Activated CD8-positive, alpha-beta memory T cell treated with anti-CD3 and anti-CD28 coated beads, Interleukin-2, amount 10 ng/mL, durations not matched to agents 7 days and 5 days (primary cell): ENCODE measurements around the gene TMED5. TPM values are rescaled to one million over a fixed set of nuclear protein-coding genes. Genes with fewer than 3 reads are reported as not detected.

ENCODE experiments used
- ATAC-seq: fragments of 150-1000 bp; cut with Tn5 transposase; one replicate; pipeline ENCODE4 v1.10.0; 2021; ENCODE audit warnings: moderate library complexity
- CTCF ChIA-PET: fragments of 350-600 bp; sonication (Branson Sonifier 250); formaldehyde crosslinking; loops from one replicate; lab custom pipeline; 2021; ENCODE audit warnings: antibody characterized with exemption; lab: Charles Lee
- DNase-seq: peaks from one replicate; pipeline ENCODE4 v3.0.0-alpha.2; 2020
- H3K27ac Mint-ChIP-seq: one replicate; pipeline ENCODE4 v1.8.0; 2021; ENCODE audit warnings: mild to moderate bottlenecking, mixed read lengths
- H3K27me3 Mint-ChIP-seq: one replicate; pipeline ENCODE4 v1.8.0; 2021; ENCODE audit warnings: mixed read lengths
- H3K36me3 Mint-ChIP-seq: one replicate; pipeline ENCODE4 v1.8.0; 2021; ENCODE audit warnings: mild to moderate bottlenecking, mixed read lengths
- H3K4me1 Mint-ChIP-seq: one replicate; pipeline ENCODE4 v1.8.0; 2021; ENCODE audit warnings: mixed read lengths
- H3K4me3 Mint-ChIP-seq: one replicate; pipeline ENCODE4 v1.8.0; 2021; ENCODE audit warnings: mild to moderate bottlenecking, moderate library complexity, mixed read lengths
- H3K9me3 Mint-ChIP-seq: one replicate; pipeline ENCODE4 v1.8.0; 2022; ENCODE audit warnings: low read depth, mixed read lengths
- total RNA-seq, 2 experiments: library from RNA; stranded (reverse); gene quantifications; one replicate each; pipeline ENCODE4 v1.2.3, GENCODE V29; 2021

TMED5 gene
- total RNA-seq, 2 experiments from 2014 or later, result 42.9 to 48.2 TPM

DNA sequence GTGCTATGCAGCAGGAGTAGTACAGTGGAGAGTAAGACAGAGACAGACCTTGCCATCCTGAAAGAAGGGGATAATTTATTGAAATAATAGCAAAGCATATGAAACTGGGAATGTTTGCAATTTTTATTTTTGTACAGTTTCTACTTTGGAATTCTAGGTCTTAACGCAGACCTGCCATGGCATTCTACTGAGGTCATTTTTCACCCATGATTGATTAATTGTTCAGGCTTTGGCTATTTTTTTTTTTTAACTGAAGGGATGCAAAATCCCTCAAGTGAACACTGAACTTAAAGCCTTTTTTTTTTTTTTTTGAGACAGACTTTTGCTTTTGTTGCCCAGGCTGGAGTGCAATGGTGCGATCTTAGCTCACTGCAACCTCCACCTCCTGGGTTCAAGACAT lies 74.0 kb downstream of the TMED5 start:
- Mint-ChIP-seq H3K36me3 (peaks cover 66% of the 10 kb centered on the region), H3K4me3 (no peak overlapping the region), H3K27me3 (no peaks in the 10 kb centered on the region), H3K27ac (no peak overlapping the region), H3K4me1 (peaks cover 19% of the 10 kb centered on the region), H3K9me3 (peaks cover 13% of the 10 kb centered on the region)
- ATAC-seq, result no peak
- CTCF ChIA-PET, result no interaction called here
- no peak for DNase-seq

GRCh38 chr1:93102142-93102541 lies 78.1 kb downstream of the TMED5 start:
- ATAC-seq (no peak), DNase-seq (no peak)
- no peak overlapping the region for H3K27ac Mint-ChIP-seq
- peaks cover 7% of the 10 kb centered on the region for H3K9me3 Mint-ChIP-seq
- H3K36me3 Mint-ChIP-seq, result peaks cover 49% of the 10 kb centered on the region
- H3K4me3 Mint-ChIP-seq, result no peak overlapping the region
- no peaks in the 10 kb centered on the region for H3K27me3 Mint-ChIP-seq
- H3K4me1 Mint-ChIP-seq, result peaks cover 13% of the 10 kb centered on the region
- CTCF ChIA-PET, result no interaction called here

Other genes starting within 250 kb of the TMED5 start
- 10 to 100 TPM in 1 of 2 experiments, 1 to 10 TPM in 1; 8.6 to 14.3 TPM for gene DIPK1A, start 219.0 kb downstream of the TMED5 start, total RNA-seq
- gene MTF2, start 101.1 kb downstream of the TMED5 start, total RNA-seq, result 10 to 100 TPM; 70.6 to 75.7 TPM
- 10 to 100 TPM; 30.5 to 37.7 TPM for gene CCDC18, start 311 bp upstream of the TMED5 start, total RNA-seq
- gene DR1, start 165.5 kb upstream of the TMED5 start, total RNA-seq, result 100 to 1,000 TPM in 1 of 2 experiments, 10 to 100 TPM in 1; 87.5 to 106 TPM